Gastrocnemius medialis (tissue), 4 donors: ENCODE data around the gene RASGRP1. TPM values are rescaled to one million over a fixed set of nuclear protein-coding genes. Genes with fewer than 3 reads are reported as not detected.

Source experiments
- ATAC-seq, 2 donors: fragments of 150-250 bp; one replicate each; pipeline ENCODE4 v1.9.1; 2016
- DNase-seq, 2 donors: peaks; one replicate each; pipeline ENCODE4 v3.0.0-alpha.2; 2019
- H3K27ac ChIP-seq, 4 donors: fragments of 200-600 bp; sonication (generic); 1 replicate in 1 of 4; 2 replicates in 3 of 4; pipeline ENCODE4 v1.5.1; 2016 to 2018; ENCODE audit warnings: mild to moderate bottlenecking in 2 of 4, moderate library complexity in 1 of 4
- H3K27me3 ChIP-seq, 3 donors: fragments of 200-600 bp; sonication (generic) in 2 of 3; 1 replicate in 1 of 3; 2 replicates in 2 of 3; pipeline versions ENCODE4 v1.5.1 to v1.6.0; 2016 to 2019; ENCODE audit warnings: mild to moderate bottlenecking in 1 of 3, moderate library complexity in 1 of 3
- H3K36me3 ChIP-seq, 2 donors: fragments of 200-600 bp; sonication (generic) in 1 of 2; one replicate each; pipeline ENCODE4 v1.5.1; 2017 to 2018
- H3K4me1 ChIP-seq, 2 donors: fragments of 200-600 bp; sonication (generic) in 1 of 2; one replicate each; pipeline ENCODE4 v1.5.1; 2016 to 2017; ENCODE audit warnings: mild to moderate bottlenecking in 2 of 2
- H3K4me3 ChIP-seq, 4 donors: fragments of 200-600 bp; sonication (generic) in 3 of 4; 1 replicate in 1 of 4; 2 replicates in 3 of 4; pipeline ENCODE4 v1.5.1; 2016 to 2019; ENCODE audit warnings: mild to moderate bottlenecking in 2 of 4
- H3K9me3 ChIP-seq, 3 donors: fragments of 200-600 bp; sonication (generic) in 2 of 3; 1 replicate in 1 of 3; 2 replicates in 2 of 3; pipeline ENCODE4 v1.5.1; 2016 to 2019
- POLR2A ChIP-seq, 2 donors: fragments of 450-650 bp; IDR thresholded peaks; one replicate each; pipeline ENCODE4 v1.6.1; 2017; ENCODE audit warnings: antibody characterized with exemption in 2 of 2, mild to moderate bottlenecking in 2 of 2, moderate library complexity in 2 of 2
- in situ Hi-C, 4 donors: fragments of 200-750 bp; cut with MboI; loops; one replicate each; pipeline versions ENCODE4 v1.15.0 to v1.8.0; 2017; ENCODE audit warnings: low sequenced_read_pairs in 4 of 4
- intact Hi-C: fragments of 100-400 bp; cut with DNase I; formaldehyde crosslinking; loops from one replicate; pipeline ENCODE4 v1.15.1; 2023; ENCODE audit warnings: low total_unique reads
- total RNA-seq, 4 donors: library from RNA; depleted of rRNA; stranded (reverse); fragments of >200 nt; gene quantifications; one replicate each; pipeline versions ENCODE4 v1.1.0 to v1.2.3, GENCODE V29; 2016
- TF ChIP-seq, protein P1 (sequence below), 5 experiments: fragments of 450-650 bp in 3 of 5; fragments of 200-600 bp in 2 of 5; sonication (generic) in 2 of 5; IDR thresholded peaks in 4 of 5; conservative IDR thresholded peaks in 1 of 5; 1 replicate in 4 of 5; 2 replicates in 1 of 5; pipeline ENCODE4 v1.5.1; 2016 to 2019; ENCODE audit warnings: antibody characterized with exemption in 5 of 5, mild to moderate bottlenecking in 3 of 5, moderate library complexity in 3 of 5

The RASGRP1 gene
- total RNA-seq, 4 donors from 2014 or later, result 0.44 to 0.85 TPM; not detected in 2

DNA sequence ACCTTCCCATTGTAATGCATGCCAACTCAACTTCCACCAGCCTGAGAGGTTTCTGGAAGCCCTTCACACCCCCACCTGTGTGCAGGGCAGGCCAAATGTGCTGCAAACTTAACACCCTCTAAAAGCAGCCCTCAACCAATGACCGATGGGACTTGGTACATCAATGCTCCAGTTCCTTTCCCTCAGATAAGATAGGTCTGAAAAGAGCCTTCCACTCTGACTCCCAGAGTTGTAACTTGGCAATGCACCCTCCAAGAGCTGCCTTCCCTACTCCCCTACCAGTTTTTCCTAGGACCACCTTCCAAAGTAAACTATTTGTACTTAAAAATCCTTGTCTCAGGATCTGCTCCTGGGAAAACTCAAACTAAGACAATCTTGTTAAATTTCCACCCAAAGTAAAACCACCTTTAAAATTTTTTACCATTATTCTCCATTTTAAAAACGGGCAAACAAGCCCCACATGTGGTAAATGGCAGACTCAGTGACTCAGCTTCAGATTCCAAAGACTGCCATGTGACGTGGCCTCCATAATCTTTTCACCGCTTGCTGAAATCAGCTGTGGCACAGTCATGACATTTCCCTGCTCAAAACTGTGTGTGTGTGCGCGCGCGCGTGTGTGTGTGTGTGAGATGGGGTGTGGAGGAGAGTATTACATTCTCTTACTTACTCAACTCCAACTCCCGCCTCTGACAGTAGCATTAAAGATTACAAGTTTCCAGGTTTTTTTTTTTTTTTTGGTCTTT is 17.2 kb downstream of the RASGRP1 start:
- H3K9me3 ChIP-seq, result no peaks in the 10 kb centered on the region
- DNase-seq (no peak), ATAC-seq (no peak)
- no peaks in the 10 kb centered on the region for H3K27me3 ChIP-seq
- H3K4me1 ChIP-seq, result no peaks in the 10 kb centered on the region
- intact Hi-C loops, result no loop called here
- no peak overlapping the region for H3K4me3 ChIP-seq
- no peaks in the 10 kb centered on the region for H3K36me3 ChIP-seq
- no peak for TF ChIP-seq POLR2A (IDR thresholded peaks at IDR 0.05)
- TF ChIP-seq, protein P1, sequence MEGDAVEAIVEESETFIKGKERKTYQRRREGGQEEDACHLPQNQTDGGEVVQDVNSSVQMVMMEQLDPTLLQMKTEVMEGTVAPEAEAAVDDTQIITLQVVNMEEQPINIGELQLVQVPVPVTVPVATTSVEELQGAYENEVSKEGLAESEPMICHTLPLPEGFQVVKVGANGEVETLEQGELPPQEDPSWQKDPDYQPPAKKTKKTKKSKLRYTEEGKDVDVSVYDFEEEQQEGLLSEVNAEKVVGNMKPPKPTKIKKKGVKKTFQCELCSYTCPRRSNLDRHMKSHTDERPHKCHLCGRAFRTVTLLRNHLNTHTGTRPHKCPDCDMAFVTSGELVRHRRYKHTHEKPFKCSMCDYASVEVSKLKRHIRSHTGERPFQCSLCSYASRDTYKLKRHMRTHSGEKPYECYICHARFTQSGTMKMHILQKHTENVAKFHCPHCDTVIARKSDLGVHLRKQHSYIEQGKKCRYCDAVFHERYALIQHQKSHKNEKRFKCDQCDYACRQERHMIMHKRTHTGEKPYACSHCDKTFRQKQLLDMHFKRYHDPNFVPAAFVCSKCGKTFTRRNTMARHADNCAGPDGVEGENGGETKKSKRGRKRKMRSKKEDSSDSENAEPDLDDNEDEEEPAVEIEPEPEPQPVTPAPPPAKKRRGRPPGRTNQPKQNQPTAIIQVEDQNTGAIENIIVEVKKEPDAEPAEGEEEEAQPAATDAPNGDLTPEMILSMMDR (IDR thresholded peaks at IDR 0.05 in 4 of 5, conservative IDR thresholded peaks at IDR 0.05 in 1 of 5), result no peak
- H3K27ac ChIP-seq, result no peak overlapping the region
- in situ Hi-C loops, result no loop called here

DNA sequence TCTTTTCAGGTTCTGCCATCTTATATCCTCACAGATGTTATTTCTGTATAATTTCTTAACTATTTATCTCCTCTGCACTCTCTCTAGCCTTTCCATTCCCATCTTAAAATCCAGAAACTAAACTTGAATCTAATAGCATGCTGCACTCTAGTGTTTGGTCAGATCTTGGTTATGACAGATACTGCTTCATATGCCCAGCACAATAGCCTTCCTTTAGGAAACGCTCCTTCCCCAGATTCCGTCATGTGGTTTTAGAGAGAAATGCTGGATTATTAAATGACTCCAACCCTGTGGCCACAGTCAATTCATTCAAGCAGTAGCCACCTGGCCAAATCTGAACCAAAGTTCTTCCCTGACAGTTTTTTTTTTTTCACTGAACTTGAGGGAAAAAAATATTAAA is 19.4 kb downstream of the RASGRP1 start:
- DNase-seq, result no peak
- Histone ChIP-seq H3K9me3 (no peaks in the 10 kb centered on the region), H3K27me3 (no peaks in the 10 kb centered on the region), H3K27ac (no peak overlapping the region), H3K4me1 (no peaks in the 10 kb centered on the region), H3K4me3 (no peak overlapping the region), H3K36me3 (no peaks in the 10 kb centered on the region)
- in situ Hi-C loops (no loop called here), intact Hi-C loops (no loop called here)
- TF ChIP-seq, protein P1 (IDR thresholded peaks at IDR 0.05 in 4 of 5, conservative IDR thresholded peaks at IDR 0.05 in 1 of 5), result no peak
- TF ChIP-seq POLR2A (IDR thresholded peaks at IDR 0.05), result no peak
- no peak for ATAC-seq

DNA sequence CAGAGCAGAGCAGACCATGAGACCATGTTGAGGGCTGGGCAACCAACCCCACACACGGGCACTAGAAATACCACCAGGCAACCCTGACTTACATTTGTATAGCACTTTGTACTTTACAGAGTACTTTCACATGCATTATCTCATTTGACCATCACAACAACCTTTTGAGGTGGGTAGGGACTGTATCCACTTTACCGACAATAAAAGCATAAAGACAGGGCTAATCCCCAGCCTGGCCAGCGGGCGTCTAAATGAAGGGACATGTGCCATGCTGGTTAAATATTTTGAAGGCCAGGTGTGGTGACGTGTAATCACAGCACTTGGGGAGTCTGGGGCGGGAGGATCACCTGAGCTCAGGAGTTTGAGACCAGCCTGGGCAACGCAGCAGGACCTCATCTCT is 23.6 kb downstream of the RASGRP1 start:
- no peaks in the 10 kb centered on the region for H3K27me3 ChIP-seq
- no peaks in the 10 kb centered on the region for H3K4me1 ChIP-seq
- intact Hi-C loops (no loop called here), in situ Hi-C loops (no loop called here)
- DNase-seq (no peak), ATAC-seq (no peak)
- no peak overlapping the region for H3K4me3 ChIP-seq
- no peak for TF ChIP-seq POLR2A (IDR thresholded peaks at IDR 0.05)
- TF ChIP-seq, protein P1 (IDR thresholded peaks at IDR 0.05 in 4 of 5, conservative IDR thresholded peaks at IDR 0.05 in 1 of 5), result no peak
- H3K27ac ChIP-seq, result no peak overlapping the region
- no peaks in the 10 kb centered on the region for H3K9me3 ChIP-seq
- H3K36me3 ChIP-seq, result no peaks in the 10 kb centered on the region

DNA sequence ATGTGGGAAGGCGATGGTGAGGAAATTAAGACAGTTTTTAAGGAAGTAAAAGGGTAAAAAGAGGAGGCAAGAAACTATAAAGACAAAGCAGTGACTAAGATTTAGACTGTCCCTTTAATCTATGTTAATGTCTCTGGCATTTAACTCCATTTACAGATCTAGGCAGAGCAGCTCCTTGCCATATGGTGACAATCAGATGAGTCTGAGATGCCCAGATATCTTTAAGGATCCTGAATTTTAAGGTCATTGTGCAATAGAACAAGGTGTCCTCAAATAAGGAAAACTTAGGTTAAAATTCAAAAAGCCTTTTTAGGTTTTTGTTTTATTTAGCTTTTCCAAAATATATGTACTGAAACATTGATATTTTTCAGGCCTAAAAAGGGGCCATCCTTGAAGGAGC is 24.1 kb downstream of the RASGRP1 start:
- ATAC-seq, result no peak
- intact Hi-C loops, result no loop called here
- TF ChIP-seq, protein P1 (IDR thresholded peaks at IDR 0.05 in 4 of 5, conservative IDR thresholded peaks at IDR 0.05 in 1 of 5), result no peak
- no peak for TF ChIP-seq POLR2A (IDR thresholded peaks at IDR 0.05)
- in situ Hi-C loops, result no loop called here
- H3K9me3 ChIP-seq, result no peaks in the 10 kb centered on the region
- no peaks in the 10 kb centered on the region for H3K36me3 ChIP-seq
- DNase-seq, result no peak
- H3K4me3 ChIP-seq, result no peak overlapping the region
- H3K4me1 ChIP-seq, result no peaks in the 10 kb centered on the region
- H3K27me3 ChIP-seq, result no peaks in the 10 kb centered on the region
- H3K27ac ChIP-seq, result no peak overlapping the region

DNA sequence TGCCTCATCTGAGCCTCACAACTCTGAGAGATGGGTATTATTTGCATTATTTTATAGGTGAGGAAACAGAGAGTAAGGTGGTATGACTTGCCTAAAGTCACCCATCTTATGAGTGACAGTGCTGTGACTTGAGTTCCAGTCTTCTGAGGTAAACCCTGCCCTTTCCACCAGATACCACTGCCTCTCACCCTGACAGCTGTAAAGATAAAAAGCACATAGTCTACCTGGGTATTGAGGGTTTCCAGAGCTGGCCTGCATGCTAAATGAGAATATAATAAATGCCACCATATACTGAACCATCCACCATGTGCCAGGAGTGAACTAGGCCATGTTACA is 25.6 kb downstream of the RASGRP1 start:
- no peak for DNase-seq
- H3K27ac ChIP-seq, result no peak overlapping the region
- ATAC-seq, result no peak
- intact Hi-C loops (no loop called here), in situ Hi-C loops (no loop called here)
- H3K27me3 ChIP-seq, result no peaks in the 10 kb centered on the region
- H3K9me3 ChIP-seq, result no peaks in the 10 kb centered on the region
- no peaks in the 10 kb centered on the region for H3K36me3 ChIP-seq
- H3K4me1 ChIP-seq, result no peaks in the 10 kb centered on the region
- no peak for TF ChIP-seq POLR2A (IDR thresholded peaks at IDR 0.05)
- TF ChIP-seq, protein P1 (IDR thresholded peaks at IDR 0.05 in 4 of 5, conservative IDR thresholded peaks at IDR 0.05 in 1 of 5), result no peak
- H3K4me3 ChIP-seq, result no peak overlapping the region
